SK-N-SH treated with all-trans-retinoic acid at 6 μM for 48 hours (cell line): ENCODE data around the gene CHPF.

Source experiments
- ATAC-seq: fragments of 200-7000 bp; cut with Tn5 transposase; 3 replicates; pipeline ENCODE4 v1.9.1; 2020; ENCODE audit warnings: mild to moderate bottlenecking, moderate library complexity
- ARNTL ChIP-seq: fragments of 450-650 bp; formaldehyde crosslinking; IDR thresholded peaks from 2 replicates; pipeline ENCODE4 v1.5.0; 2020; ENCODE audit warnings: low read depth, mild to moderate bottlenecking, moderate library complexity, borderline replicate concordance
- BACH2 ChIP-seq: fragments of 250-450 bp; sonication (Bioruptor Pico); IDR thresholded peaks from 2 replicates; pipeline ENCODE4 v1.9.0; 2021; ENCODE audit warnings: mild to moderate bottlenecking, borderline replicate concordance
- CSDC2 ChIP-seq: fragments of 250-450 bp; sonication (Bioruptor Pico); IDR thresholded peaks from 2 replicates; pipeline ENCODE4 v1.5.0; 2020; ENCODE audit warnings: mild to moderate bottlenecking, moderate library complexity
- GLIS3 ChIP-seq: fragments of 250-450 bp; sonication (Bioruptor Pico); IDR thresholded peaks from 2 replicates; pipeline ENCODE4 v1.5.0; 2020; ENCODE audit warnings: mild to moderate bottlenecking, moderate library complexity
- ISL1 ChIP-seq: fragments of 250-450 bp; sonication (Bioruptor Pico); IDR thresholded peaks from 2 replicates; pipeline ENCODE4 v2.1.2; 2022; ENCODE audit warnings: mild to moderate bottlenecking, moderate library complexity
- OSR1 ChIP-seq: fragments of 250-450 bp; sonication (Bioruptor Pico); IDR thresholded peaks from 2 replicates; pipeline ENCODE4 v1.8.0; 2022; ENCODE audit warnings: moderate library complexity, mild to moderate bottlenecking, inconsistent platforms
- PPARA ChIP-seq: fragments of 250-450 bp; sonication (Bioruptor Pico); IDR thresholded peaks from 2 replicates; pipeline ENCODE4 v1.5.0; 2020; ENCODE audit warnings: mild to moderate bottlenecking, borderline replicate concordance
- RARB ChIP-seq: fragments of 250-450 bp; sonication (Bioruptor Pico); IDR thresholded peaks from 2 replicates; pipeline ENCODE4 v1.8.0; 2021; ENCODE audit warnings: mild to moderate bottlenecking, moderate library complexity
- SNAI2 ChIP-seq: fragments of 250-450 bp; sonication (Bioruptor Pico); IDR thresholded peaks from 2 replicates; pipeline ENCODE4 v1.5.0; 2020; ENCODE audit warnings: mild to moderate bottlenecking, moderate library complexity
- TCF4 ChIP-seq: fragments of 250-450 bp; sonication (Bioruptor Pico); IDR thresholded peaks from 2 replicates; pipeline ENCODE4 v1.8.0; 2021; ENCODE audit warnings: mild to moderate bottlenecking, moderate library complexity, borderline replicate concordance
- TOX ChIP-seq: fragments of 250-450 bp; sonication (Bioruptor Pico); IDR thresholded peaks from 2 replicates; pipeline ENCODE4 v1.8.0; 2021; ENCODE audit warnings: mild to moderate bottlenecking, moderate library complexity, borderline replicate concordance
- ZC3H10 ChIP-seq: fragments of 250-450 bp; sonication (Bioruptor Pico); IDR thresholded peaks from 2 replicates; pipeline ENCODE4 v1.5.1; 2021; ENCODE audit warnings: mild to moderate bottlenecking, moderate library complexity
- ZFP3 ChIP-seq: fragments of 250-450 bp; sonication (Bioruptor Pico); IDR thresholded peaks from 2 replicates; pipeline ENCODE4 v1.5.0; 2020; ENCODE audit warnings: mild to moderate bottlenecking, moderate library complexity
- ZFP30 ChIP-seq: fragments of 450-650 bp; formaldehyde crosslinking; IDR thresholded peaks from 2 replicates; pipeline ENCODE4 v1.5.0; 2022; ENCODE audit warnings: mild to moderate bottlenecking, moderate library complexity
- ZNF565 ChIP-seq: fragments of 450-650 bp; formaldehyde crosslinking; conservative IDR thresholded peaks from 2 replicates; pipeline ENCODE4 v1.5.0; 2020; ENCODE audit warnings: low read depth, mild to moderate bottlenecking, moderate library complexity
- ZNF8 ChIP-seq: fragments of 450-650 bp; formaldehyde crosslinking; IDR thresholded peaks from 2 replicates; pipeline ENCODE4 v1.5.0; 2020; ENCODE audit warnings: mild to moderate bottlenecking, moderate library complexity
- TF ChIP-seq, protein P1 (sequence below): fragments of 250-450 bp; sonication (Bioruptor Pico); IDR thresholded peaks from 2 replicates; pipeline ENCODE4 v1.5.0; 2020; ENCODE audit warnings: mild to moderate bottlenecking, moderate library complexity
- TF ChIP-seq, protein P2 (sequence below): fragments of 250-450 bp; sonication (Bioruptor Pico); IDR thresholded peaks from 2 replicates; pipeline ENCODE4 v1.5.1; 2020; ENCODE audit warnings: low read depth, mild to moderate bottlenecking, moderate library complexity
- TF ChIP-seq, protein P3 (sequence below): fragments of 250-450 bp; sonication (Bioruptor Pico); IDR thresholded peaks from 2 replicates; pipeline ENCODE4 v1.5.1; 2021; ENCODE audit warnings: mild to moderate bottlenecking, moderate library complexity
- TF ChIP-seq, protein P4 (sequence below): fragments of 250-450 bp; sonication (Bioruptor Pico); IDR thresholded peaks from 2 replicates; pipeline ENCODE4 v1.8.0; 2021; ENCODE audit warnings: low read depth, mild to moderate bottlenecking, moderate library complexity, borderline replicate concordance
- TF ChIP-seq, protein P5 (sequence below): fragments of 250-450 bp; sonication (Bioruptor Pico); IDR thresholded peaks from 2 replicates; pipeline ENCODE4 v1.8.0; 2020; ENCODE audit warnings: mild to moderate bottlenecking, moderate library complexity, borderline replicate concordance

The CHPF gene

DNA sequence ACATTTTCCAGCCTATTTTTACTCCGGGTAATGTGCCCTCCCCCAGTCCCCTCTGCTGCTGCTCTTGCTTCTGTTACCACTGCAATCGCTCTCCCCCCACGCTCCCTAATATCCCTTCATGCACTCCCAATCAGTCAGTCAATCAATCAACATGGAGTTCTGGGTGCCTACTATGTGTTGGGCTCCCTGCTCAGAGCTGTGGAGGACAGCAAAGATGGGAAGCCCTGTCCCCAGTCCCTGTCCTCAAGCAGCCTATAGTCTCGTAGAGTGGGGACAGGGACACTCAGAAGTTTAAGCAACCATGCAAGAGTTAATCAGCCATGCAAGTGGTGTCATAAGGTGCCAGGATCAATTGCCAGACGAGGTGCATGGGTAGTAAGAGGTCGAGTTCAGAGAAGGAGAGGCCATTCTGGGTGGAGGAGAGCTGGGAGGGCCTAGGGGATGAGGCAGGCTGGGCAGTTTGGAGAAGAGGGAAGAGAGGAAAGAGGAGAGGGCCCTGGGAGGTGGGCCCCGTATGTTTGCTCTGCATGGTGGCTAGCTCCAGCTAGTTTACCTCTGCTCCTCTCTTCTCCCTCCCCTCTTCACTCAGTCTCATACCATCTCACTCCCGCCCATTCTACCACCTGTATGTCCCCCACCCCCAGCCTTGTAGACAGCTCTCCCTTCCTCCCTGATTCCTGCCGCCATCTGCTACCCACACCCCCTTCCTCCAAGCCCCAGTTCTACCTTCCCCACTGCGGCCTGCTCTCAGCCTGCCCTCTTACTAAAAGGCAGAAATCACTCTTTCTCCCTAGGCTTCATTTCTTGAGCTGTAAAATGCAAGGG, 25.4 kb downstream of the CHPF start (continued):
- TF ChIP-seq ZFP30 (CRISPR knock-in tag) (no peak), OSR1 (CRISPR knock-in tag) (no peak), SNAI2 (CRISPR knock-in tag) (no peak), RARB (CRISPR knock-in tag) (no peak)
- TF ChIP-seq, protein P1, sequence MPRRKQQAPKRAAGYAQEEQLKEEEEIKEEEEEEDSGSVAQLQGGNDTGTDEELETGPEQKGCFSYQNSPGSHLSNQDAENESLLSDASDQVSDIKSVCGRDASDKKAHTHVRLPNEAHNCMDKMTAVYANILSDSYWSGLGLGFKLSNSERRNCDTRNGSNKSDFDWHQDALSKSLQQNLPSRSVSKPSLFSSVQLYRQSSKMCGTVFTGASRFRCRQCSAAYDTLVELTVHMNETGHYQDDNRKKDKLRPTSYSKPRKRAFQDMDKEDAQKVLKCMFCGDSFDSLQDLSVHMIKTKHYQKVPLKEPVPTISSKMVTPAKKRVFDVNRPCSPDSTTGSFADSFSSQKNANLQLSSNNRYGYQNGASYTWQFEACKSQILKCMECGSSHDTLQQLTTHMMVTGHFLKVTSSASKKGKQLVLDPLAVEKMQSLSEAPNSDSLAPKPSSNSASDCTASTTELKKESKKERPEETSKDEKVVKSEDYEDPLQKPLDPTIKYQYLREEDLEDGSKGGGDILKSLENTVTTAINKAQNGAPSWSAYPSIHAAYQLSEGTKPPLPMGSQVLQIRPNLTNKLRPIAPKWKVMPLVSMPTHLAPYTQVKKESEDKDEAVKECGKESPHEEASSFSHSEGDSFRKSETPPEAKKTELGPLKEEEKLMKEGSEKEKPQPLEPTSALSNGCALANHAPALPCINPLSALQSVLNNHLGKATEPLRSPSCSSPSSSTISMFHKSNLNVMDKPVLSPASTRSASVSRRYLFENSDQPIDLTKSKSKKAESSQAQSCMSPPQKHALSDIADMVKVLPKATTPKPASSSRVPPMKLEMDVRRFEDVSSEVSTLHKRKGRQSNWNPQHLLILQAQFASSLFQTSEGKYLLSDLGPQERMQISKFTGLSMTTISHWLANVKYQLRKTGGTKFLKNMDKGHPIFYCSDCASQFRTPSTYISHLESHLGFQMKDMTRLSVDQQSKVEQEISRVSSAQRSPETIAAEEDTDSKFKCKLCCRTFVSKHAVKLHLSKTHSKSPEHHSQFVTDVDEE (CRISPR knock-in tag) = no peak
- TF ChIP-seq, protein P2, sequence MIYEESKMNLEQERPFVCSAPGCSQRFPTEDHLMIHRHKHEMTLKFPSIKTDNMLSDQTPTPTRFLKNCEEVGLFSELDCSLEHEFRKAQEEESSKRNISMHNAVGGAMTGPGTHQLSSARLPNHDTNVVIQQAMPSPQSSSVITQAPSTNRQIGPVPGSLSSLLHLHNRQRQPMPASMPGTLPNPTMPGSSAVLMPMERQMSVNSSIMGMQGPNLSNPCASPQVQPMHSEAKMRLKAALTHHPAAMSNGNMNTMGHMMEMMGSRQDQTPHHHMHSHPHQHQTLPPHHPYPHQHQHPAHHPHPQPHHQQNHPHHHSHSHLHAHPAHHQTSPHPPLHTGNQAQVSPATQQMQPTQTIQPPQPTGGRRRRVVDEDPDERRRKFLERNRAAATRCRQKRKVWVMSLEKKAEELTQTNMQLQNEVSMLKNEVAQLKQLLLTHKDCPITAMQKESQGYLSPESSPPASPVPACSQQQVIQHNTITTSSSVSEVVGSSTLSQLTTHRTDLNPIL = no peak

DNA sequence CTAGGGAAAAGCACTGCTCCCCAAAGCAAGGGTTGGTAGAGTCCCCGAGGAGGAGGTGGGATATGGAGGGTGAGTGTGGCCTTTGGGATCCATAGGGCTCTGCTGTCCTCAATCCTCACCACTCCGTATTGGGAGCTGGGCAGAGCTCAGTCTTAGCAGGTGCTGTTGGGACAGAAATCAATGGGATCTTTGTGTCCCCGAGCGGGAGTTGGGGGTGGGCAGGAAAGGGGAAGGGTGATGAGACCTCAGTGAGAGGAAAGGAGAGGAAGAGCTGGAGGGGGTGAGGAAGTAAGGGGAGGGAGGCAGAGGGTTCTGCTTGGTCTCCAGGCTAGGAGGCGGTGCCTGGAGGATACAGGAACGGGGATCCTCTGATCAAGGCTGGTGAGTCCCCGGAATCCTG, 26.7 kb downstream of the CHPF start:
- no peak for ATAC-seq
- TF ChIP-seq ARNTL (CRISPR knock-in tag) (no peak), ZFP3 (CRISPR knock-in tag) (no peak)
- TF ChIP-seq, protein P3, sequence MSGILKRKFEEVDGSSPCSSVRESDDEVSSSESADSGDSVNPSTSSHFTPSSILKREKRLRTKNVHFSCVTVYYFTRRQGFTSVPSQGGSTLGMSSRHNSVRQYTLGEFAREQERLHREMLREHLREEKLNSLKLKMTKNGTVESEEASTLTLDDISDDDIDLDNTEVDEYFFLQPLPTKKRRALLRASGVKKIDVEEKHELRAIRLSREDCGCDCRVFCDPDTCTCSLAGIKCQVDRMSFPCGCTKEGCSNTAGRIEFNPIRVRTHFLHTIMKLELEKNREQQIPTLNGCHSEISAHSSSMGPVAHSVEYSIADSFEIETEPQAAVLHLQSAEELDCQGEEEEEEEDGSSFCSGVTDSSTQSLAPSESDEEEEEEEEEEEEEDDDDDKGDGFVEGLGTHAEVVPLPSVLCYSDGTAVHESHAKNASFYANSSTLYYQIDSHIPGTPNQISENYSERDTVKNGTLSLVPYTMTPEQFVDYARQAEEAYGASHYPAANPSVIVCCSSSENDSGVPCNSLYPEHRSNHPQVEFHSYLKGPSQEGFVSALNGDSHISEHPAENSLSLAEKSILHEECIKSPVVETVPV (CRISPR knock-in tag) = no peak
- TF ChIP-seq, protein P4, sequence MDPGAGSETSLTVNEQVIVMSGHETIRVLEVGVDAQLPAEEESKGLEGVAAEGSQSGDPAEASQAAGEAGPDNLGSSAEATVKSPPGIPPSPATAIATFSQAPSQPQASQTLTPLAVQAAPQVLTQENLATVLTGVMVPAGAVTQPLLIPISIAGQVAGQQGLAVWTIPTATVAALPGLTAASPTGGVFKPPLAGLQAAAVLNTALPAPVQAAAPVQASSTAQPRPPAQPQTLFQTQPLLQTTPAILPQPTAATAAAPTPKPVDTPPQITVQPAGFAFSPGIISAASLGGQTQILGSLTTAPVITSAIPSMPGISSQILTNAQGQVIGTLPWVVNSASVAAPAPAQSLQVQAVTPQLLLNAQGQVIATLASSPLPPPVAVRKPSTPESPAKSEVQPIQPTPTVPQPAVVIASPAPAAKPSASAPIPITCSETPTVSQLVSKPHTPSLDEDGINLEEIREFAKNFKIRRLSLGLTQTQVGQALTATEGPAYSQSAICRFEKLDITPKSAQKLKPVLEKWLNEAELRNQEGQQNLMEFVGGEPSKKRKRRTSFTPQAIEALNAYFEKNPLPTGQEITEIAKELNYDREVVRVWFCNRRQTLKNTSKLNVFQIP (CRISPR knock-in tag) = no peak

DNA sequence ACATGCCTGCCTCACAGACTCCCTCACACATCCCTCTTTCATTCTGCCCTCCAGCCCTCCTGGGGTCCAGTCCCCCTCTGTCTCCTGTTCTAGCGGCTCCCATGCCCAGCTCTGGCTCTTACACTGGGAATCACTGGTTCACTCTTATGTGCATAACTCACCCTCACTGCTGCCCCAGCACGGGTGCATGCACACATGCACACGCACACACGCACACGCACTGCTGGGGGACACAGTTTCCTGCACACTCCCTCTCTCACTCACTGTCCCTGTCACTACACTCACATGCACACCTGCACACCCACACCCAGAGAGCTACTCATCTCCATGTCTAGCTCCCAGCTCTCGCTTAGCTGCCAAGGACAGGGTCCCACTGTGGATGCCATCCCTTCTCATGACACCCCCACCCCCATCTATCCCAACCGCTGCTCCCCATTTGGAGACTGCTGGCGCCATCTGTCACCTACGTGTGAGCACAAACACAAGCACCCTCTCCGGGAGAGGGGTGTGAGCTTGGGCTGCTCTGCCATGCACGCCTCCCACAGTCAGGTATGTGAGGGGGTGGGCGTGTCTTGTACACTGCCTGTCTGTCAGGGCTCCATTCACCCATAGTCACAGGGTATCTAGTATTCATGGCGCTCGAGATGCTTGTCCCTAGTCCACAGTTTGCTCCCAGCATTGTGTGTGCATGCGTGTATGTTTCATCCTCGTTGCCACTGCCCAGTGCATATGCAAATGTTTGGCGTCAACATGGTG, 27.6 kb downstream of the CHPF start:
- TF ChIP-seq, protein P3 (CRISPR knock-in tag) = no peak
- TF ChIP-seq, protein P4 (CRISPR knock-in tag) = no peak
- TF ChIP-seq ZFP30 (CRISPR knock-in tag) (no peak), ZNF8 (CRISPR knock-in tag) (no peak), GLIS3 (CRISPR knock-in tag) (no peak), CSDC2 (no peak), ZNF565 (no peak), TCF4 (no peak), TOX (CRISPR knock-in tag) (no peak), OSR1 (CRISPR knock-in tag) (no peak), ZC3H10 (CRISPR knock-in tag) (no peak), PPARA (CRISPR knock-in tag) (no peak), ZFP3 (CRISPR knock-in tag) (no peak), BACH2 (CRISPR knock-in tag) (no peak), ISL1 (CRISPR knock-in tag) (no peak)
- TF ChIP-seq, protein P5, sequence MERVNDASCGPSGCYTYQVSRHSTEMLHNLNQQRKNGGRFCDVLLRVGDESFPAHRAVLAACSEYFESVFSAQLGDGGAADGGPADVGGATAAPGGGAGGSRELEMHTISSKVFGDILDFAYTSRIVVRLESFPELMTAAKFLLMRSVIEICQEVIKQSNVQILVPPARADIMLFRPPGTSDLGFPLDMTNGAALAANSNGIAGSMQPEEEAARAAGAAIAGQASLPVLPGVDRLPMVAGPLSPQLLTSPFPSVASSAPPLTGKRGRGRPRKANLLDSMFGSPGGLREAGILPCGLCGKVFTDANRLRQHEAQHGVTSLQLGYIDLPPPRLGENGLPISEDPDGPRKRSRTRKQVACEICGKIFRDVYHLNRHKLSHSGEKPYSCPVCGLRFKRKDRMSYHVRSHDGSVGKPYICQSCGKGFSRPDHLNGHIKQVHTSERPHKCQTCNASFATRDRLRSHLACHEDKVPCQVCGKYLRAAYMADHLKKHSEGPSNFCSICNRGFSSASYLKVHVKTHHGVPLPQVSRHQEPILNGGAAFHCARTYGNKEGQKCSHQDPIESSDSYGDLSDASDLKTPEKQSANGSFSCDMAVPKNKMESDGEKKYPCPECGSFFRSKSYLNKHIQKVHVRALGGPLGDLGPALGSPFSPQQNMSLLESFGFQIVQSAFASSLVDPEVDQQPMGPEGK (CRISPR knock-in tag) = no peak
- ATAC-seq = no peak
